Liver (tissue), 9 donors: ENCODE data around the gene AMDHD1. TPM values are rescaled to one million over a fixed set of nuclear protein-coding genes. Genes with fewer than 3 reads are reported as not detected.

ENCODE experiments used
- DNase-seq: peaks from one replicate; pipeline ENCODE4 v3.0.0-alpha.2; 2017; ENCODE audit warnings: low spot score
- H3K27ac ChIP-seq, 2 donors: one replicate each; pipeline ENCODE4 v1.7.0; 2013; ENCODE audit warnings: inconsistent platforms in 2 of 2, low read length in 2 of 2, control low read depth in 1 of 2, low read depth in 1 of 2, mild to moderate bottlenecking in 1 of 2
- H3K27me3 ChIP-seq, 4 donors: one replicate each; pipeline versions ENCODE4 v1.6.1 to v1.7.0; 2013; ENCODE audit warnings: low read length in 3 of 4, inconsistent platforms in 1 of 4, mild to moderate bottlenecking in 1 of 4, moderate library complexity in 1 of 4; ENCODE audit not compliant: control insufficient read depth in 4 of 4, insufficient read depth in 4 of 4
- H3K36me3 ChIP-seq, 4 donors: one replicate each; pipeline versions ENCODE4 v1.6.1 to v1.7.0; 2013; ENCODE audit warnings: low read length in 3 of 4, mild to moderate bottlenecking in 3 of 4, low read depth in 1 of 4, moderate library complexity in 1 of 4; ENCODE audit not compliant: control insufficient read depth in 4 of 4, insufficient read depth in 3 of 4
- H3K4me1 ChIP-seq, 4 donors: one replicate each; pipeline versions ENCODE4 v1.6.1 to v1.7.0; 2013; ENCODE audit warnings: low read length in 3 of 4, mild to moderate bottlenecking in 3 of 4, moderate library complexity in 1 of 4; ENCODE audit not compliant: control insufficient read depth in 4 of 4, insufficient read depth in 4 of 4
- H3K4me3 ChIP-seq, 3 donors: one replicate each; pipeline versions ENCODE4 v1.6.1 to v1.7.0; 2013; ENCODE audit warnings: low read length in 3 of 3, control low read depth in 1 of 3, low read depth in 1 of 3, mild to moderate bottlenecking in 1 of 3
- H3K9ac ChIP-seq, 2 donors: one replicate each; pipeline ENCODE4 v1.7.0; 2013; ENCODE audit warnings: low read length in 2 of 2, mild to moderate bottlenecking in 2 of 2, moderate library complexity in 2 of 2, control low read depth in 1 of 2, low read depth in 1 of 2
- H3K9me3 ChIP-seq, 4 donors: one replicate each; pipeline versions ENCODE4 v1.6.1 to v1.7.0; 2013; ENCODE audit warnings: low read length in 3 of 4; ENCODE audit not compliant: control insufficient read depth in 4 of 4
- ATF3 ChIP-seq: IDR thresholded peaks from 2 replicates; pipeline ENCODE4 v1.6.1; 2016; ENCODE audit warnings: antibody characterized with exemption
- EGR1 ChIP-seq, 2 donors: IDR thresholded peaks; 2 replicates each; pipeline ENCODE4 v1.6.1; 2016 to 2018; ENCODE audit warnings: antibody characterized with exemption in 2 of 2, low read depth in 2 of 2
- FOXA1 ChIP-seq: IDR thresholded peaks from 2 replicates; pipeline ENCODE4 v1.6.1; 2016; ENCODE audit warnings: antibody characterized with exemption
- FOXA2 ChIP-seq: IDR thresholded peaks from 2 replicates; pipeline ENCODE4 v1.6.1; 2016; ENCODE audit warnings: antibody characterized with exemption
- GABPA ChIP-seq, 2 donors: IDR thresholded peaks in 1 of 2; conservative IDR thresholded peaks in 1 of 2; 2 replicates each; pipeline ENCODE4 v1.6.1; 2016; ENCODE audit warnings: antibody characterized with exemption in 2 of 2, mild to moderate bottlenecking in 1 of 2, moderate library complexity in 1 of 2
- HNF4A ChIP-seq, 2 donors: conservative IDR thresholded peaks; 2 replicates each; pipeline ENCODE4 v1.6.1; 2016; ENCODE audit warnings: antibody characterized with exemption in 2 of 2, mild to moderate bottlenecking in 2 of 2
- HNF4G ChIP-seq: IDR thresholded peaks from 2 replicates; pipeline ENCODE4 v1.6.1; 2016; ENCODE audit warnings: antibody characterized with exemption
- JUND ChIP-seq, 2 donors: IDR thresholded peaks; 2 replicates each; pipeline ENCODE4 v1.6.1; 2016; ENCODE audit warnings: antibody characterized with exemption in 2 of 2
- MAX ChIP-seq: IDR thresholded peaks from 2 replicates; pipeline ENCODE4 v1.6.1; 2016; ENCODE audit warnings: antibody characterized with exemption
- NR2F2 ChIP-seq: IDR thresholded peaks from 2 replicates; pipeline ENCODE4 v1.6.1; 2016; ENCODE audit warnings: antibody characterized with exemption
- RAD21 ChIP-seq, 2 donors: IDR thresholded peaks; 2 replicates each; pipeline ENCODE4 v1.6.1; 2016; ENCODE audit warnings: antibody characterized with exemption in 2 of 2, mild to moderate bottlenecking in 2 of 2
- REST ChIP-seq: IDR thresholded peaks from 2 replicates; pipeline ENCODE4 v1.6.1; 2016; ENCODE audit warnings: antibody characterized with exemption, mild to moderate bottlenecking
- RXRA ChIP-seq, 2 donors: IDR thresholded peaks; 2 replicates each; pipeline ENCODE4 v1.6.1; 2017 to 2018; ENCODE audit warnings: antibody characterized with exemption in 2 of 2, mild to moderate bottlenecking in 1 of 2
- SP1 ChIP-seq: IDR thresholded peaks from 2 replicates; pipeline ENCODE4 v1.6.1; 2018; ENCODE audit warnings: antibody characterized with exemption, mild to moderate bottlenecking
- TAF1 ChIP-seq: conservative IDR thresholded peaks from 2 replicates; pipeline ENCODE4 v1.6.1; 2016; ENCODE audit warnings: antibody characterized with exemption, mild to moderate bottlenecking
- YY1 ChIP-seq: IDR thresholded peaks from 2 replicates; pipeline ENCODE4 v1.6.1; 2016; ENCODE audit warnings: antibody characterized with exemption, mild to moderate bottlenecking
- ZBTB33 ChIP-seq: IDR thresholded peaks from 2 replicates; pipeline ENCODE4 v1.6.1; 2016; ENCODE audit warnings: antibody characterized with exemption
- WGBS: extraction: QIAGEN DNeasy Blood & Tissue Kit; methylation state at CpG from one replicate; pipeline ENCODE4 v1.1.7; 2013; 5-methylcytosine and 5-hydroxymethylcytosine counted together
- polyA plus RNA-seq, 2 donors: library from polyadenylated mRNA; stranded (reverse) in 1 of 2; unstranded in 1 of 2; fragments of 200-250 nt in 1 of 2; fragments of >200 nt in 1 of 2; fragmentation: Nextera tagmentation in 1 of 2; extraction: Ambion mirVana in 1 of 2; gene quantifications; one replicate each; pipeline versions ENCODE4 v1.2.1 to v1.2.3, GENCODE V29; 2013 to 2015
- total RNA-seq, 2 donors: library from RNA; depleted of rRNA; stranded (reverse); fragments of >200 nt; gene quantifications; one replicate each; pipeline ENCODE4 v1.2.3, GENCODE V29; 2014
- TF ChIP-seq, protein P1 (sequence below): fragments of 150-350 bp; IDR thresholded peaks from 2 replicates; pipeline ENCODE4 v1.5.1; 2017; ENCODE audit warnings: improper control_type of control experiment, low read depth, low read length; ENCODE audit not compliant: missing input control
- donor health status: healthy.
- donor health status: healthy.
- donor health status: healthy.
- donor health status: healthy.
- donor health status: healthy.

AMDHD1 gene
- total and polyA plus RNA-seq, 4 donors: 50.3 to 124 (median 80.7) TPM

GRCh38 chr12:95953000-95953399 lies 9.9 kb downstream of the AMDHD1 start:
- 64% methylated on average over 1 of the region's 1 CpG for WGBS
- Histone ChIP-seq H3K9me3 (no peaks in the 10 kb centered on the region), H3K4me1 (no peaks in the 10 kb centered on the region), H3K4me3 (no peak overlapping the region), H3K9ac (no peak overlapping the region), H3K27me3 (no peaks in the 10 kb centered on the region), H3K36me3 (peaks cover 4 to 30% (median 22%) of the 10 kb centered on the region in 4 donors), H3K27ac (no peak overlapping the region)
- TF ChIP-seq TAF1 (no peak), REST (no peak), NR2F2 (no peak), ZBTB33 (no peak), SP1 (no peak), FOXA2 (no peak), GABPA (IDR thresholded peaks at IDR 0.05 in 1 of 2, conservative IDR thresholded peaks at IDR 0.05 in 1 of 2) (no peak)
- DNase-seq: no peak

- no peak for DNase-seq
- H3K4me1 ChIP-seq: no peaks in the 10 kb centered on the region
- 92% methylated on average over 7 of the region's 7 CpGs for WGBS
- H3K9ac ChIP-seq: no peak overlapping the region
- TF ChIP-seq EGR1 (IDR thresholded peaks at IDR 0.05; ENCODE audit: low read depth in 2 of 2) (no peak), NR2F2 (no peak), REST (no peak), MAX (no peak), FOXA2 (no peak), RXRA (IDR thresholded peaks at IDR 0.05) (no peak), YY1 (no peak), HNF4A (conservative IDR thresholded peaks at IDR 0.05) (no peak), TAF1 (no peak), JUND (IDR thresholded peaks at IDR 0.05) (no peak), RAD21 (IDR thresholded peaks at IDR 0.05) (no peak), SP1 (no peak), FOXA1 (no peak), ZBTB33 (no peak), HNF4G (no peak), ATF3 (no peak), GABPA (IDR thresholded peaks at IDR 0.05 in 1 of 2, conservative IDR thresholded peaks at IDR 0.05 in 1 of 2) (no peak)
- TF ChIP-seq, protein P1, sequence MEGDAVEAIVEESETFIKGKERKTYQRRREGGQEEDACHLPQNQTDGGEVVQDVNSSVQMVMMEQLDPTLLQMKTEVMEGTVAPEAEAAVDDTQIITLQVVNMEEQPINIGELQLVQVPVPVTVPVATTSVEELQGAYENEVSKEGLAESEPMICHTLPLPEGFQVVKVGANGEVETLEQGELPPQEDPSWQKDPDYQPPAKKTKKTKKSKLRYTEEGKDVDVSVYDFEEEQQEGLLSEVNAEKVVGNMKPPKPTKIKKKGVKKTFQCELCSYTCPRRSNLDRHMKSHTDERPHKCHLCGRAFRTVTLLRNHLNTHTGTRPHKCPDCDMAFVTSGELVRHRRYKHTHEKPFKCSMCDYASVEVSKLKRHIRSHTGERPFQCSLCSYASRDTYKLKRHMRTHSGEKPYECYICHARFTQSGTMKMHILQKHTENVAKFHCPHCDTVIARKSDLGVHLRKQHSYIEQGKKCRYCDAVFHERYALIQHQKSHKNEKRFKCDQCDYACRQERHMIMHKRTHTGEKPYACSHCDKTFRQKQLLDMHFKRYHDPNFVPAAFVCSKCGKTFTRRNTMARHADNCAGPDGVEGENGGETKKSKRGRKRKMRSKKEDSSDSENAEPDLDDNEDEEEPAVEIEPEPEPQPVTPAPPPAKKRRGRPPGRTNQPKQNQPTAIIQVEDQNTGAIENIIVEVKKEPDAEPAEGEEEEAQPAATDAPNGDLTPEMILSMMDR: no peak
- no peaks in the 10 kb centered on the region for H3K27me3 ChIP-seq
- no peak overlapping the region for H3K27ac ChIP-seq
- H3K9me3 ChIP-seq: no peaks in the 10 kb centered on the region
- H3K4me3 ChIP-seq: no peak overlapping the region
- H3K36me3 ChIP-seq: peaks cover 4 to 32% (median 29%) of the 10 kb centered on the region in 4 donors
Measured at GRCh38 chr12:95955549-95956159, 12.5 kb downstream of the AMDHD1 start.
